K562 (cell line): ENCODE results near the gene ZNF775. TPM values are rescaled to one million over a fixed set of nuclear protein-coding genes. Genes with fewer than 3 reads are reported as not detected.

ENCODE experiments used
- ADNP ChIP-seq: fragments of 200-800 bp; sonication (Bioruptor generic); IDR thresholded peaks from 2 replicates; pipeline ENCODE4 v1.6.1; 2016; ENCODE audit warnings: missing genetic modification characterization, missing compliant biosample characterization
- E2F3 ChIP-seq: fragments of 250-450 bp; sonication (Bioruptor Pico); IDR thresholded peaks from 2 replicates; pipeline ENCODE4 v1.4.0; 2020; ENCODE audit warnings: mild to moderate bottlenecking
- FOXJ3 ChIP-seq: sonication (generic); formaldehyde crosslinking; IDR thresholded peaks from 2 replicates; pipeline ENCODE4 v1.4.0; 2020; ENCODE audit warnings: mild to moderate bottlenecking, missing genetic modification reagents
- FOXK2 ChIP-seq, 2 experiments: fragments of 450-650 bp; IDR thresholded peaks in 1 of 2; conservative IDR thresholded peaks in 1 of 2; 2 replicates each; pipeline ENCODE4 v1.6.1; 2016; ENCODE audit warnings: low read depth in 2 of 2, mild to moderate bottlenecking in 1 of 2
- FOXM1 ChIP-seq, 2 experiments: fragments of 450-650 bp in 1 of 2; sonication (generic) in 1 of 2; formaldehyde crosslinking in 1 of 2; IDR thresholded peaks; 2 replicates each; pipeline versions ENCODE4 v1.6.1 to v1.9.0; 2017 to 2022; ENCODE audit warnings: low read depth in 2 of 2, mild to moderate bottlenecking in 2 of 2, missing genetic modification reagents in 1 of 2, moderate library complexity in 1 of 2
- GABPA ChIP-seq: fragments of 200-800 bp; sonication (Bioruptor generic); conservative IDR thresholded peaks from 2 replicates; pipeline ENCODE4 v1.6.1; 2016; ENCODE audit warnings: low read depth, missing genetic modification characterization, missing compliant biosample characterization
- MIER1 ChIP-seq: fragments of 450-650 bp; IDR thresholded peaks from 2 replicates; pipeline ENCODE4 v1.6.1; 2016; ENCODE audit warnings: antibody characterized with exemption, mild to moderate bottlenecking, low read depth
- MTA2 ChIP-seq: fragments of 450-650 bp; IDR thresholded peaks from 2 replicates; pipeline ENCODE4 v1.6.1; 2016; ENCODE audit warnings: low read depth
- NRF1 ChIP-seq, 2 experiments: fragments of 450-650 bp; IDR thresholded peaks in 1 of 2; conservative IDR thresholded peaks in 1 of 2; 2 replicates each; pipeline ENCODE4 v1.6.1; 2014; ENCODE audit warnings: mild to moderate bottlenecking in 2 of 2
- SAP30 ChIP-seq: fragments of 200-600 bp; sonication (generic); IDR thresholded peaks from 2 replicates; pipeline ENCODE4 v1.6.1; 2012; ENCODE audit warnings: borderline replicate concordance, low read depth, mild to moderate bottlenecking, moderate library complexity, low read length, control low read depth, inconsistent platforms; ENCODE audit not compliant: insufficient read depth, poor library complexity, severe bottlenecking
- TRIM28 ChIP-seq: fragments of 450-650 bp; IDR thresholded peaks from 2 replicates; pipeline ENCODE4 v1.6.1; 2017
- ZKSCAN1 ChIP-seq: fragments of 150-350 bp; IDR thresholded peaks from 2 replicates; pipeline ENCODE4 v1.6.1; 2016; ENCODE audit warnings: low read depth, low read length
- ZNF121 ChIP-seq: sonication (generic); formaldehyde crosslinking; conservative IDR thresholded peaks from 2 replicates; pipeline ENCODE4 v1.8.0; 2022; ENCODE audit warnings: missing genetic modification reagents
- polyA plus RNA-seq, 8 experiments: library from polyadenylated mRNA; depleted of rRNA in 4 of 8; stranded (reverse) in 5 of 8; unstranded in 3 of 8; fragments of >200 nt; fragmentation: Nextera tagmentation in 2 of 8; fragmentation: Illumina TruSeq in 1 of 8; extraction: Ambion mirVana in 2 of 8; extraction: Trizol in 1 of 8; gene quantifications; 2 replicates each; pipeline versions ENCODE4 v1.2.1 to v1.2.3, GENCODE V29; 2011 to 2014; ENCODE audit warnings: inconsistent platforms in 1 of 8, missing spikeins in 1 of 8
- total RNA-seq, 7 experiments: library from RNA; depleted of rRNA in 6 of 7; stranded (reverse); fragments of >200 nt in 6 of 7; fragmentation: Illumina TruSeq in 2 of 7; extraction: Trizol in 2 of 7; gene quantifications; 2 replicates each; pipeline versions ENCODE4 v1.2.1 to v1.2.3, GENCODE V29; 2011 to 2021; ENCODE audit warnings: low replicate concordance in 1 of 7
- TF ChIP-seq, protein P1 (sequence below): fragments of 450-650 bp; formaldehyde crosslinking; IDR thresholded peaks from 2 replicates; pipeline ENCODE4 v1.4.0; 2020; ENCODE audit warnings: mild to moderate bottlenecking, moderate library complexity
- TF ChIP-seq, protein P2 (sequence below), 2 experiments: fragments of 450-650 bp in 1 of 2; sonication (generic) in 1 of 2; formaldehyde crosslinking in 1 of 2; IDR thresholded peaks in 1 of 2; conservative IDR thresholded peaks in 1 of 2; 2 replicates each; pipeline versions ENCODE4 v1.6.1 to v1.8.1; 2016 to 2023; ENCODE audit warnings: mild to moderate bottlenecking in 2 of 2, moderate library complexity in 2 of 2, inconsistent platforms in 1 of 2, missing genetic modification reagents in 1 of 2
- TF ChIP-seq, protein P3 (sequence below), 2 experiments: fragments of 250-450 bp in 1 of 2; fragments of 450-650 bp in 1 of 2; sonication (Bioruptor Pico) in 1 of 2; IDR thresholded peaks; 2 replicates each; pipeline versions ENCODE4 v1.6.1 to v1.8.0; 2016 to 2021; ENCODE audit warnings: mild to moderate bottlenecking in 2 of 2, moderate library complexity in 2 of 2, missing compliant biosample characterization in 1 of 2, missing genetic modification characterization in 1 of 2
- TF ChIP-seq, protein P4 (sequence below): fragments of 200-800 bp; sonication (Bioruptor generic); IDR thresholded peaks from 2 replicates; pipeline ENCODE4 v1.6.1; 2016; ENCODE audit warnings: missing genetic modification characterization, missing compliant biosample characterization

Gene ZNF775
- total and polyA plus RNA-seq, 9 of the 15 experiments (the other 6 are each of a cell fraction or from before 2014, with no cell fraction given) = 0.04 to 18.7 (median 4.9) TPM

DNA sequence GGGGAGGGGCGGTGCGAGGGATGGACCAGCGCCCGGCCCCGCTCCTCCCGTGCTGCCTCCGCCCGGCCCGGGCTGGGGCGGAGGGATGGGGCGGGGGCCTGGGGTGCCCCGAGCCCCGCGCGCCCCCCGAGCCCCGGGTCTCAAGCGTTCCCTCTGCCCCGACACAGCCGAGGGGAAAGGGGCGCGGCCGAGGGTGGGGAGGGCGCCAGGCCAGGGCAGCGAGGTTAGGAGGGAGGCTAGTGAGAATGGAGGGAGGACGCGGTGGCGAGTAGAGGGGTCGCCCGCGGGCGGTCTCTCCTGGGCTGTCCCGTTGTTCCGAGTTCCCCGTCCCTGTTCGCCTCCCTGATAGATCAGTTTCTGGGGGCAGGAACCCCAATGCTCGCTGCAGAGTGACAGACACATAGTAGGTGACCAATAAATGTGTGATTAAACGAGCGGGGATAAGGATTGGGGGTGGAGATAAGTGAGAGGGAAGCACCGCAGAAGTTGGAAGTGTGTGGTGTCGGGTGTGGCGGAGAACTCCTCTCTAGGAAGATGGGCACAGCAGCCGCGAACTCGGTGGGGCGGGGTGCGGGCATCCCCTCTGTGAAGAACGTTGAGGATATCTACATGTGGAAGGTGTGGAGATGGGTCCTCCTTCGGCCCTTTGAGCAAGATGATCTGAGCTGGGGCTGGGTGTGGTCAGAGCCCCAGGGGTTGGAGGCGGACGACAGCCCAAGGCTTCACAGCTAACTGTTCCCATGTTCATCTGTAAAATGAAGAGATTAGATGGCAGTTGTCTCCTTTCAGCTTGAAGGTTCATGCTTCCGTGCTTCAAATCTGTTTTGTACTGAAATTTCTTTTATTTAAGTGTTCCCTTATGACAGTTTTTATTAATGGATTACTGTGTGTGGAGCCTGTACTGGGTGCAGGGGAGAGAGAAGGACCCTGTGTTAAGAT lies 580 bp downstream of the ZNF775 start (continued):
- TF ChIP-seq MTA2 = no peak
- no peak for TF ChIP-seq E2F3 (CRISPR knock-in tag)
- TF ChIP-seq FOXK2 (conservative IDR thresholded peaks at IDR 0.05 in 1 of 2, IDR thresholded peaks at IDR 0.05 in 1 of 2; ENCODE audit: low read depth in 2 of 2) = 0 out of 4 replicates have a peak, but pooled peaks of 1 of the 2 experiments have one; percentile 11
- TF ChIP-seq FOXJ3 (CRISPR knock-in tag) = no peak
- no peak for TF ChIP-seq ADNP (tag)
- TF ChIP-seq, protein P1, sequence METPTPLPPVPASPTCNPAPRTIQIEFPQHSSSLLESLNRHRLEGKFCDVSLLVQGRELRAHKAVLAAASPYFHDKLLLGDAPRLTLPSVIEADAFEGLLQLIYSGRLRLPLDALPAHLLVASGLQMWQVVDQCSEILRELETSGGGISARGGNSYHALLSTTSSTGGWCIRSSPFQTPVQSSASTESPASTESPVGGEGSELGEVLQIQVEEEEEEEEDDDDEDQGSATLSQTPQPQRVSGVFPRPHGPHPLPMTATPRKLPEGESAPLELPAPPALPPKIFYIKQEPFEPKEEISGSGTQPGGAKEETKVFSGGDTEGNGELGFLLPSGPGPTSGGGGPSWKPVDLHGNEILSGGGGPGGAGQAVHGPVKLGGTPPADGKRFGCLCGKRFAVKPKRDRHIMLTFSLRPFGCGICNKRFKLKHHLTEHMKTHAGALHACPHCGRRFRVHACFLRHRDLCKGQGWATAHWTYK (CRISPR knock-in tag) = no peak; the same call in 1 of the 2 replicates
- peak; percentile 75 for TF ChIP-seq SAP30
- TF ChIP-seq, protein P2, sequence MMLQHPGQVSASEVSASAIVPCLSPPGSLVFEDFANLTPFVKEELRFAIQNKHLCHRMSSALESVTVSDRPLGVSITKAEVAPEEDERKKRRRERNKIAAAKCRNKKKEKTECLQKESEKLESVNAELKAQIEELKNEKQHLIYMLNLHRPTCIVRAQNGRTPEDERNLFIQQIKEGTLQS (IDR thresholded peaks at IDR 0.05) = no peak
- TF ChIP-seq, protein P2 (CRISPR knock-in tag; conservative IDR thresholded peaks at IDR 0.05) = no peak
- TF ChIP-seq, protein P3, sequence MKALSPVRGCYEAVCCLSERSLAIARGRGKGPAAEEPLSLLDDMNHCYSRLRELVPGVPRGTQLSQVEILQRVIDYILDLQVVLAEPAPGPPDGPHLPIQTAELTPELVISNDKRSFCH (CRISPR knock-in tag; IDR thresholded peaks at IDR 0.05) = no peak
- TF ChIP-seq, protein P3 (tag; IDR thresholded peaks at IDR 0.05) = no peak
- no peak for TF ChIP-seq FOXM1 (IDR thresholded peaks at IDR 0.05; ENCODE audit: low read depth)
- TF ChIP-seq FOXM1 (CRISPR knock-in tag; IDR thresholded peaks at IDR 0.05; ENCODE audit: low read depth) = no peak
- TF ChIP-seq ZNF121 = peak; percentile 75
- no peak for TF ChIP-seq MIER1
- TF ChIP-seq NRF1 (conservative IDR thresholded peaks at IDR 0.05 in 1 of 2, IDR thresholded peaks at IDR 0.05 in 1 of 2) = no peak
- TF ChIP-seq TRIM28 = no peak
- TF ChIP-seq GABPA = no peak
- TF ChIP-seq, protein P4, sequence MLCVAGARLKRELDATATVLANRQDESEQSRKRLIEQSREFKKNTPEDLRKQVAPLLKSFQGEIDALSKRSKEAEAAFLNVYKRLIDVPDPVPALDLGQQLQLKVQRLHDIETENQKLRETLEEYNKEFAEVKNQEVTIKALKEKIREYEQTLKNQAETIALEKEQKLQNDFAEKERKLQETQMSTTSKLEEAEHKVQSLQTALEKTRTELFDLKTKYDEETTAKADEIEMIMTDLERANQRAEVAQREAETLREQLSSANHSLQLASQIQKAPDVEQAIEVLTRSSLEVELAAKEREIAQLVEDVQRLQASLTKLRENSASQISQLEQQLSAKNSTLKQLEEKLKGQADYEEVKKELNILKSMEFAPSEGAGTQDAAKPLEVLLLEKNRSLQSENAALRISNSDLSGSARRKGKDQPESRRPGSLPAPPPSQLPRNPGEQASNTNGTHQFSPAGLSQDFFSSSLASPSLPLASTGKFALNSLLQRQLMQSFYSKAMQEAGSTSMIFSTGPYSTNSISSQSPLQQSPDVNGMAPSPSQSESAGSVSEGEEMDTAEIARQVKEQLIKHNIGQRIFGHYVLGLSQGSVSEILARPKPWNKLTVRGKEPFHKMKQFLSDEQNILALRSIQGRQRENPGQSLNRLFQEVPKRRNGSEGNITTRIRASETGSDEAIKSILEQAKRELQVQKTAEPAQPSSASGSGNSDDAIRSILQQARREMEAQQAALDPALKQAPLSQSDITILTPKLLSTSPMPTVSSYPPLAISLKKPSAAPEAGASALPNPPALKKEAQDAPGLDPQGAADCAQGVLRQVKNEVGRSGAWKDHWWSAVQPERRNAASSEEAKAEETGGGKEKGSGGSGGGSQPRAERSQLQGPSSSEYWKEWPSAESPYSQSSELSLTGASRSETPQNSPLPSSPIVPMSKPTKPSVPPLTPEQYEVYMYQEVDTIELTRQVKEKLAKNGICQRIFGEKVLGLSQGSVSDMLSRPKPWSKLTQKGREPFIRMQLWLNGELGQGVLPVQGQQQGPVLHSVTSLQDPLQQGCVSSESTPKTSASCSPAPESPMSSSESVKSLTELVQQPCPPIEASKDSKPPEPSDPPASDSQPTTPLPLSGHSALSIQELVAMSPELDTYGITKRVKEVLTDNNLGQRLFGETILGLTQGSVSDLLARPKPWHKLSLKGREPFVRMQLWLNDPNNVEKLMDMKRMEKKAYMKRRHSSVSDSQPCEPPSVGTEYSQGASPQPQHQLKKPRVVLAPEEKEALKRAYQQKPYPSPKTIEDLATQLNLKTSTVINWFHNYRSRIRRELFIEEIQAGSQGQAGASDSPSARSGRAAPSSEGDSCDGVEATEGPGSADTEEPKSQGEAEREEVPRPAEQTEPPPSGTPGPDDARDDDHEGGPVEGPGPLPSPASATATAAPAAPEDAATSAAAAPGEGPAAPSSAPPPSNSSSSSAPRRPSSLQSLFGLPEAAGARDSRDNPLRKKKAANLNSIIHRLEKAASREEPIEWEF (CRISPR knock-in tag) = no peak
- TF ChIP-seq ZKSCAN1 = peak; percentile 98
